Small intestine (tissue), 7 donors: Measurements from ENCODE around the gene RPS2. TPM values are rescaled to one million over a fixed set of nuclear protein-coding genes. Genes with fewer than 3 reads are reported as not detected.

Source experiments
- DNase-seq, 2 donors: peaks; one replicate each; pipeline versions ENCODE4 v3.0.0 to v3.0.0-alpha.2; 2013
- FAIRE-seq: peaks from 2 replicates; lab custom pipeline; 2012; peaks lifted over from hg19 to GRCh38; lab: Jason Lieb, UNC
- H3K27ac ChIP-seq, 3 donors: one replicate each; pipeline ENCODE4 v1.5.1; 2013; ENCODE audit warnings: low read length in 2 of 3, mild to moderate bottlenecking in 2 of 3, control low read depth in 1 of 3, inconsistent platforms in 1 of 3, low read depth in 1 of 3, moderate library complexity in 1 of 3
- H3K27me3 ChIP-seq, 3 donors: one replicate each; pipeline ENCODE4 v1.6.1; 2013; ENCODE audit warnings: low read length in 3 of 3, inconsistent platforms in 1 of 3; ENCODE audit not compliant: control insufficient read depth in 3 of 3, insufficient read depth in 3 of 3
- H3K36me3 ChIP-seq, 3 donors: one replicate each; pipeline ENCODE4 v1.6.1; 2013; ENCODE audit warnings: low read length in 3 of 3, inconsistent platforms in 1 of 3, low read depth in 1 of 3, mild to moderate bottlenecking in 1 of 3, moderate library complexity in 1 of 3; ENCODE audit not compliant: control insufficient read depth in 3 of 3, insufficient read depth in 2 of 3
- H3K4me1 ChIP-seq, 3 donors: one replicate each; pipeline ENCODE4 v1.6.1; 2013; ENCODE audit warnings: low read length in 2 of 3, inconsistent platforms in 1 of 3, low read depth in 1 of 3, mild to moderate bottlenecking in 1 of 3, moderate library complexity in 1 of 3; ENCODE audit not compliant: control insufficient read depth in 3 of 3, insufficient read depth in 2 of 3
- H3K4me3 ChIP-seq, 3 donors: one replicate each; pipeline ENCODE4 v1.5.1; 2013; ENCODE audit warnings: low read length in 3 of 3, control low read depth in 1 of 3, inconsistent platforms in 1 of 3, low read depth in 1 of 3, mild to moderate bottlenecking in 1 of 3, moderate library complexity in 1 of 3
- H3K9me3 ChIP-seq, 2 donors: one replicate each; pipeline ENCODE4 v1.6.1; 2013; ENCODE audit warnings: low read depth in 1 of 2, low read length in 1 of 2; ENCODE audit not compliant: control insufficient read depth in 2 of 2, insufficient read depth in 1 of 2
- WGBS, 3 donors: extraction: QIAGEN DNeasy Blood & Tissue Kit; methylation state at CpG; one replicate each; pipeline ENCODE4 v1.1.7; 2013; 5-methylcytosine and 5-hydroxymethylcytosine counted together
- polyA plus RNA-seq, 4 donors: library from polyadenylated mRNA; stranded (reverse) in 3 of 4; unstranded in 1 of 4; fragments of 200-250 nt in 3 of 4; fragments of 120-200 nt in 1 of 4; gene quantifications; one replicate each; pipeline versions ENCODE4 v1.2.1 to v1.2.3, GENCODE V29; 2013
- donor health status: healthy with polysubstance abuse.
- donor health status: control.
- donor health status: control.
- donor health status: Bipolar disorder and iron deficiency.
- donor health status: healthy.

Gene RPS2
- polyA plus RNA-seq, 4 donors = 1,075 to 4,112 (median 2,558) TPM

GRCh38 chr16:1933097-1933661 lies 31.4 kb downstream of the RPS2 start:
- Histone ChIP-seq H3K36me3 (peaks cover 0 to 16% (median under 1%) of the 10 kb centered on the region in 3 donors), H3K4me3 (no peak overlapping the region), H3K27me3 (no peaks in the 10 kb centered on the region), H3K4me1 (peaks cover 0 to 21% (median 0%) of the 10 kb centered on the region in 3 donors), H3K27ac (no peak overlapping the region), H3K9me3 (no peaks in the 10 kb centered on the region)
- 69 to 77% (median 76%) methylated on average over 23 of the region's 23 CpGs for WGBS, 3 donors
- no peak for DNase-seq
- no peak for FAIRE-seq

DNA sequence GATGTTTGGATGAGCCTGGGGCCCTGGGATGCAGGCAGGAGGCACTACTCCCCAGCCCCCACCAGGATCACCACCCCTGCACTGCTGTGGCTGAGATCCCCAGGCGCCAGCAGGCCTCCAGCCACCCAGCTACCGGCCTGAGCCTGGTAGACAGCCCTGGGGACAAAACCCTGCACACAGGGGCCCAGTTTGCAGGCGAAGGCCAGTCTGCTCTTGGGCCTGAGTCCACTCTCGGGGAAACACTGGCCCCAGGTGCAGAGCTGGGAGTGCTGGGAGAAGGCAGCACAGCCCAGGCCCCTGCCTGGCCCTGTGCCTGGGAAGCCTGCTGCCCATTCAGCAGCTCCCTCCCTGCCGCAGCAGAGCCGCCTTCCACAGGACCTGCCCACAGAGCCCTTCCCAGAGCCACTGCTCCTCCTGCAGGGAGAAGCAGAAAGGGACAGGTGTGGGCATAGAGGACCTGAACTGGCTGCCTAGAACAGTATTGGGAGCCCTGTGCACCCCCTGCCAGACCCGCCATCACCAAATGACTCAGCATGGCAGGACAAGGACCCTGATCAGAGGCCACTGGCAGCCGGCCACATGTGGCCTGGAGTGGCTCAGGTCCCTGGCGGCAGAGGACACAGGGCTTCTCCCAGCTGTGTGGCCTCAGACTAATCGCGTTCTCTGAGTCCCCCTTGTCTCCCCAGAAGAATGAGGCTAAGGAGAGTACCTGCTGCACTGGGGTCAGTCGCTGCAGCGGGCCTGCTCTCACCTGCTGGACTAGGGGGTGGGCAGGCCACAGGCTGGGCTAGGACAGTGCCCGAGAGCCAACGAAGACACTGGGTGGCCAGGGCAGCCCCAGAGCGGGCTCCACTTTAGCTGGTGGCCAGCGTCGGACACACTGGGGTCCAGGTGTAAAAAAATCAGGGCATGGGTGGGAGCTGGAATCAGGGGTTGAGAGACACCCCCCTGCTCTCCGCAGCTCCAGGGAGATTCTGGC lies 32.3 kb downstream of the RPS2 start:
- no peak overlapping the region for H3K27ac ChIP-seq
- H3K9me3 ChIP-seq = no peaks in the 10 kb centered on the region
- WGBS, 3 donors = 55 to 73% (median 66%) methylated on average over 18 to 19 of the region's 19 CpGs
- H3K4me3 ChIP-seq = no peak overlapping the region
- peak; percentile 41 to 73 for DNase-seq
- peaks cover 0 to 7% (median 0%) of the 10 kb centered on the region in 3 donors for H3K36me3 ChIP-seq
- peaks cover 0 to 21% (median 0%) of the 10 kb centered on the region in 3 donors for H3K4me1 ChIP-seq
- FAIRE-seq = no peak
- no peaks in the 10 kb centered on the region for H3K27me3 ChIP-seq

- no peaks in the 10 kb centered on the region for H3K27me3 ChIP-seq
- H3K4me1 ChIP-seq = peaks cover 0 to 16% (median 0%) of the 10 kb centered on the region in 3 donors
- no peak overlapping the region for H3K4me3 ChIP-seq
- H3K36me3 ChIP-seq = no peaks in the 10 kb centered on the region
- DNase-seq (no peak), FAIRE-seq (no peak)
- 79 to 90% (median 81%) methylated on average over 8 to 10 of the region's 10 CpGs for WGBS, 3 donors
- no peak overlapping the region for H3K27ac ChIP-seq
- H3K9me3 ChIP-seq = no peaks in the 10 kb centered on the region
Measured at GRCh38 chr16:1930338-1930720, 34.3 kb downstream of the RPS2 start.

GRCh38 chr16:1929578-1930337 lies 34.9 kb downstream of the RPS2 start:
- Histone ChIP-seq H3K36me3 (no peaks in the 10 kb centered on the region), H3K4me3 (peak overlapping the region; percentile 19 to 55 (median 55)), H3K4me1 (peaks cover 0 to 16% (median 0%) of the 10 kb centered on the region in 3 donors), H3K9me3 (no peaks in the 10 kb centered on the region), H3K27me3 (no peaks in the 10 kb centered on the region), H3K27ac (no peak overlapping the region)
- 12 to 17% (median 13%) methylated on average over 54 to 70 of the region's 70 CpGs for WGBS, 3 donors
- FAIRE-seq (no peak), DNase-seq (peak; percentile 80 to 94)

DNA sequence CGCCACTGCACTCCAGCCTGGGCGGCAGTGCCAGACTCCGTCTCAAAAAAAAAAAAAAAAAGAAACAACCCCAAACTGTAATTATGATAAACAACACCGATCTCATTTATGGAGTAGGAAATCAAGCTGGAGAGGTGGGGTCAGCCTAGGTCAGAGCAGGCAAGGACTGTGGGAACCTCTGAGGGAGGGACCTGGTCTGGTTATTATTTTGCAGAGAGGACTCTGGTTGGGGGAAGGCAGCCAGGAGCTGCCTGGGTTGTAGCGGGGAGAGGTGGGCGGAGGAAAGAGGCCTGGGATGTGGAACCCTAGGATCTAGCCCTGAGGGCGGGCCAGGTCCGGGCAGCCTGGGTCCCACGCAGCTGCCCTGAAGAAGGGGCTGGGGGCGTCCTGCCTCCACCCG lies 35.5 kb downstream of the RPS2 start:
- Histone ChIP-seq H3K36me3 (no peaks in the 10 kb centered on the region), H3K27me3 (no peaks in the 10 kb centered on the region), H3K9me3 (no peaks in the 10 kb centered on the region), H3K4me3 (peak overlapping the region; percentile 19 to 55 (median 55)), H3K27ac (no peak overlapping the region), H3K4me1 (peaks cover 0 to 16% (median 0%) of the 10 kb centered on the region in 3 donors)
- WGBS, 3 donors = 0 to 18% (median 12%) methylated on average over 3 to 11 of the region's 11 CpGs
- no peak for FAIRE-seq
- peak; percentile 22 to 33 for DNase-seq

DNA sequence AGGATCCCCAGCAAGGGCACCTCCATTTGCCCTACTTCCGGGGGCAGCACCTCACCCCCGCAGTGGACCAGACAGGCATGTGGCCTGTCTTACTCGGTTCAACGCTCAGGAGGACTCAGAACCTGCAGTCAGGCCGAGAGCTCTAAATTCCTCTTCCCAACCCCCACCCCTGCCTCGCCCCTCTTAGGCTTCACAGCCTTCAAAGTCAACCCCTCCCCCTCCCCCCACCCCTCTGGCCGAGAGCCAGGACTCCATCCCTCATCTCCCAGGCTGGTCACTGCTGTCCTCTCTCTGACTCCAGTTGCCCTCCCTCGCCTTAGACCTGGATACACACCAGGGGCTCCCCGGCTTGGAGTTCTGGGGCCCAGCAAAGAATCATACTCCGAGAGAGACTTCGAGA lies 38.4 kb downstream of the RPS2 start:
- 59 to 71% (median 66%) methylated on average over 11 of the region's 11 CpGs for WGBS, 3 donors
- no peak for FAIRE-seq

DNA sequence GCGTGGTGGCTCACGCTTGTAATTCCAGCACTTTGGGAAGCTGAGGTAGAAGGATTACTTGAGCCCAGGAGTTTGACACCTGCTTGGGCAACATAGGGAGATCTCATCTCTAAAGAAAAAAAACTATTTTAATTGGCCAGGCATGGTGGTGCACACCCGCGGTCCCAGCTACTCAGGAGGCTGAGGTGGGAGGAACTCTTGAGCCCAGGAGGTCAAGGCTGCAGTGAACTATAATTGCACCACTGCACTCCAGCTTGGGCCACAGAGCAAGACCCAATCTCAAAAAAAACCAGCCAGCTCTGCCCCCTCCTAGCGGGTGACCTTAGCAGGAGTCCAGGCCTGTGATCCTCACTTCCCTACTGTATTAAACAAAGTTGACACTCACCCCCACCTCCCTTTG lies 40.5 kb downstream of the RPS2 start:
- no peak for DNase-seq
- H3K4me1 ChIP-seq = peaks cover 0 to 15% (median 0%) of the 10 kb centered on the region in 3 donors
- WGBS, 3 donors = 61 to 72% (median 67%) methylated on average over 5 of the region's 5 CpGs
- no peak for FAIRE-seq
- H3K27me3 ChIP-seq = peaks cover 0 to 46% (median 18%) of the 10 kb centered on the region in 3 donors
- peaks cover 0 to 3% of the 10 kb centered on the region in 2 donors for H3K9me3 ChIP-seq
- H3K36me3 ChIP-seq = no peaks in the 10 kb centered on the region
- no peak overlapping the region for H3K4me3 ChIP-seq
- no peak overlapping the region for H3K27ac ChIP-seq

More for the DNA sequence above, 38.4 kb downstream of the RPS2 start:
- Histone ChIP-seq H3K4me1 (peaks cover 0 to 25% (median 0%) of the 10 kb centered on the region in 3 donors), H3K4me3 (no peak overlapping the region), H3K27me3 (peaks cover 0 to 24% (median 9%) of the 10 kb centered on the region in 3 donors), H3K9me3 (no peaks in the 10 kb centered on the region), H3K27ac (no peak overlapping the region), H3K36me3 (no peaks in the 10 kb centered on the region)
- DNase-seq = no peak
